Measurements from ENCODE around the gene HCN4. TPM values are rescaled to one million over a fixed set of nuclear protein-coding genes. Genes with fewer than 3 reads are reported as not detected.

The HCN4 gene
- total and polyA plus RNA-seq, 2 experiments from 2014 or later: 2.4 to 10.6 TPM

DNA sequence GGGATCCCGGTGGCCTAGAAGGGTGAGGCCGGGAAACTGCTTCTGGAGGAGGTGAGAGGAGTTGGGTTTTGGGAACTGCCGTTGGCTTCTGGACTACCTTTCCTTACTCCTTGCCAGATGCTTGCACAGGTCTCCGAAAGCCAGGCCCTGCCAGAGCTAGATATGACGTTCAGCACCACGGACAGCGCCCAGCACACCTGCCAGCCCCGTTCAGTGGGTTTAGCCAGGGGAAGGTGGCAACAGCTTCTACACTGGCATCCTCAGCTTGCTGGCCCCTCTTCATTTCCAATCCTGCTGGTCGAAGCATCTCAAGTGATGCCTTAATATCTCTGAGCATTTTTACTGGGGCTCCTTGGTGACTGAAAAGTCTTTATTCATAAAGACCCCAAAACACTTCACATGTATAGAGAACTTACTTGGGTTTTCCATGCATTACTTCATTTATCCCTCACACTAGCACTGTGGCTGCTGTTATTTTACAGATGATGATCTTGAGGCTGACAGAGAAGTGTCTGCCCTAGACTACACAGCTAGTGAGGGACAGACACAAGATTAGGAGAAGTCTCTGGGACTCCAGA lies 21.9 kb downstream of the HCN4 start:
- Histone ChIP-seq H3K27me3 (ENCODE audit: insufficient read depth) (no peaks in the 10 kb centered on the region), H3K36me3 (ENCODE audit: insufficient read depth) (0 out of 2 replicates have a peak, but pooled peaks cover 9% of the 10 kb centered on the region), H3K4me3 (no peak overlapping the region), H4K20me1 (replicated peaks; ENCODE audit: insufficient read depth) (peaks cover 33% of the 10 kb centered on the region), H3F3A (replicated peaks; ENCODE audit: low read depth) (no peaks in the 10 kb centered on the region), H3K79me2 (replicated peaks; ENCODE audit: insufficient read depth) (peaks cover 16% of the 10 kb centered on the region), H3K4me1 (ENCODE audit: insufficient read depth) (peaks cover 6% of the 10 kb centered on the region; the same call in 1 of the 2 replicates), H3K4me2 (no peak overlapping the region), H2AFZ (no peak overlapping the region), H3K9me2 (ENCODE audit: insufficient read depth) (0 out of 2 replicates have a peak, but pooled peaks cover 3% of the 10 kb centered on the region), H3K27ac (ENCODE audit: low read depth) (no peak overlapping the region)
- H3K27me3 Mint-ChIP-seq (ENCODE audit: insufficient read depth, low read depth, poor library complexity): peaks cover 2% of the 10 kb centered on the region
- DNase-seq (ENCODE audit: low spot score) (peak; percentile 93), ATAC-seq (peak; percentile 96)
- no peaks in the 10 kb centered on the region; the same call in 2 of the 3 replicates for H3K9me3 Mint-ChIP-seq
- no peak overlapping the region for H3K4me3 Mint-ChIP-seq
- peaks cover 18% of the 10 kb centered on the region for H3K4me1 Mint-ChIP-seq
- peaks cover 16% of the 10 kb centered on the region for H3K36me3 Mint-ChIP-seq (ENCODE audit: low read depth)
- TF ChIP-seq, protein P1, sequence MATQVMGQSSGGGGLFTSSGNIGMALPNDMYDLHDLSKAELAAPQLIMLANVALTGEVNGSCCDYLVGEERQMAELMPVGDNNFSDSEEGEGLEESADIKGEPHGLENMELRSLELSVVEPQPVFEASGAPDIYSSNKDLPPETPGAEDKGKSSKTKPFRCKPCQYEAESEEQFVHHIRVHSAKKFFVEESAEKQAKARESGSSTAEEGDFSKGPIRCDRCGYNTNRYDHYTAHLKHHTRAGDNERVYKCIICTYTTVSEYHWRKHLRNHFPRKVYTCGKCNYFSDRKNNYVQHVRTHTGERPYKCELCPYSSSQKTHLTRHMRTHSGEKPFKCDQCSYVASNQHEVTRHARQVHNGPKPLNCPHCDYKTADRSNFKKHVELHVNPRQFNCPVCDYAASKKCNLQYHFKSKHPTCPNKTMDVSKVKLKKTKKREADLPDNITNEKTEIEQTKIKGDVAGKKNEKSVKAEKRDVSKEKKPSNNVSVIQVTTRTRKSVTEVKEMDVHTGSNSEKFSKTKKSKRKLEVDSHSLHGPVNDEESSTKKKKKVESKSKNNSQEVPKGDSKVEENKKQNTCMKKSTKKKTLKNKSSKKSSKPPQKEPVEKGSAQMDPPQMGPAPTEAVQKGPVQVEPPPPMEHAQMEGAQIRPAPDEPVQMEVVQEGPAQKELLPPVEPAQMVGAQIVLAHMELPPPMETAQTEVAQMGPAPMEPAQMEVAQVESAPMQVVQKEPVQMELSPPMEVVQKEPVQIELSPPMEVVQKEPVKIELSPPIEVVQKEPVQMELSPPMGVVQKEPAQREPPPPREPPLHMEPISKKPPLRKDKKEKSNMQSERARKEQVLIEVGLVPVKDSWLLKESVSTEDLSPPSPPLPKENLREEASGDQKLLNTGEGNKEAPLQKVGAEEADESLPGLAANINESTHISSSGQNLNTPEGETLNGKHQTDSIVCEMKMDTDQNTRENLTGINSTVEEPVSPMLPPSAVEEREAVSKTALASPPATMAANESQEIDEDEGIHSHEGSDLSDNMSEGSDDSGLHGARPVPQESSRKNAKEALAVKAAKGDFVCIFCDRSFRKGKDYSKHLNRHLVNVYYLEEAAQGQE (IDR thresholded peaks at IDR 0.05; ENCODE audit: unreplicated experiment): peak; percentile 93
- TF ChIP-seq, protein P2, sequence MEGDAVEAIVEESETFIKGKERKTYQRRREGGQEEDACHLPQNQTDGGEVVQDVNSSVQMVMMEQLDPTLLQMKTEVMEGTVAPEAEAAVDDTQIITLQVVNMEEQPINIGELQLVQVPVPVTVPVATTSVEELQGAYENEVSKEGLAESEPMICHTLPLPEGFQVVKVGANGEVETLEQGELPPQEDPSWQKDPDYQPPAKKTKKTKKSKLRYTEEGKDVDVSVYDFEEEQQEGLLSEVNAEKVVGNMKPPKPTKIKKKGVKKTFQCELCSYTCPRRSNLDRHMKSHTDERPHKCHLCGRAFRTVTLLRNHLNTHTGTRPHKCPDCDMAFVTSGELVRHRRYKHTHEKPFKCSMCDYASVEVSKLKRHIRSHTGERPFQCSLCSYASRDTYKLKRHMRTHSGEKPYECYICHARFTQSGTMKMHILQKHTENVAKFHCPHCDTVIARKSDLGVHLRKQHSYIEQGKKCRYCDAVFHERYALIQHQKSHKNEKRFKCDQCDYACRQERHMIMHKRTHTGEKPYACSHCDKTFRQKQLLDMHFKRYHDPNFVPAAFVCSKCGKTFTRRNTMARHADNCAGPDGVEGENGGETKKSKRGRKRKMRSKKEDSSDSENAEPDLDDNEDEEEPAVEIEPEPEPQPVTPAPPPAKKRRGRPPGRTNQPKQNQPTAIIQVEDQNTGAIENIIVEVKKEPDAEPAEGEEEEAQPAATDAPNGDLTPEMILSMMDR (conservative IDR thresholded peaks at IDR 0.05; ENCODE audit: low read depth in 2 of 2): no peak
- no peak for TF ChIP-seq POLR2AphosphoS5 (IDR thresholded peaks at IDR 0.05; ENCODE audit: low read depth)
- TF ChIP-seq, protein P3, sequence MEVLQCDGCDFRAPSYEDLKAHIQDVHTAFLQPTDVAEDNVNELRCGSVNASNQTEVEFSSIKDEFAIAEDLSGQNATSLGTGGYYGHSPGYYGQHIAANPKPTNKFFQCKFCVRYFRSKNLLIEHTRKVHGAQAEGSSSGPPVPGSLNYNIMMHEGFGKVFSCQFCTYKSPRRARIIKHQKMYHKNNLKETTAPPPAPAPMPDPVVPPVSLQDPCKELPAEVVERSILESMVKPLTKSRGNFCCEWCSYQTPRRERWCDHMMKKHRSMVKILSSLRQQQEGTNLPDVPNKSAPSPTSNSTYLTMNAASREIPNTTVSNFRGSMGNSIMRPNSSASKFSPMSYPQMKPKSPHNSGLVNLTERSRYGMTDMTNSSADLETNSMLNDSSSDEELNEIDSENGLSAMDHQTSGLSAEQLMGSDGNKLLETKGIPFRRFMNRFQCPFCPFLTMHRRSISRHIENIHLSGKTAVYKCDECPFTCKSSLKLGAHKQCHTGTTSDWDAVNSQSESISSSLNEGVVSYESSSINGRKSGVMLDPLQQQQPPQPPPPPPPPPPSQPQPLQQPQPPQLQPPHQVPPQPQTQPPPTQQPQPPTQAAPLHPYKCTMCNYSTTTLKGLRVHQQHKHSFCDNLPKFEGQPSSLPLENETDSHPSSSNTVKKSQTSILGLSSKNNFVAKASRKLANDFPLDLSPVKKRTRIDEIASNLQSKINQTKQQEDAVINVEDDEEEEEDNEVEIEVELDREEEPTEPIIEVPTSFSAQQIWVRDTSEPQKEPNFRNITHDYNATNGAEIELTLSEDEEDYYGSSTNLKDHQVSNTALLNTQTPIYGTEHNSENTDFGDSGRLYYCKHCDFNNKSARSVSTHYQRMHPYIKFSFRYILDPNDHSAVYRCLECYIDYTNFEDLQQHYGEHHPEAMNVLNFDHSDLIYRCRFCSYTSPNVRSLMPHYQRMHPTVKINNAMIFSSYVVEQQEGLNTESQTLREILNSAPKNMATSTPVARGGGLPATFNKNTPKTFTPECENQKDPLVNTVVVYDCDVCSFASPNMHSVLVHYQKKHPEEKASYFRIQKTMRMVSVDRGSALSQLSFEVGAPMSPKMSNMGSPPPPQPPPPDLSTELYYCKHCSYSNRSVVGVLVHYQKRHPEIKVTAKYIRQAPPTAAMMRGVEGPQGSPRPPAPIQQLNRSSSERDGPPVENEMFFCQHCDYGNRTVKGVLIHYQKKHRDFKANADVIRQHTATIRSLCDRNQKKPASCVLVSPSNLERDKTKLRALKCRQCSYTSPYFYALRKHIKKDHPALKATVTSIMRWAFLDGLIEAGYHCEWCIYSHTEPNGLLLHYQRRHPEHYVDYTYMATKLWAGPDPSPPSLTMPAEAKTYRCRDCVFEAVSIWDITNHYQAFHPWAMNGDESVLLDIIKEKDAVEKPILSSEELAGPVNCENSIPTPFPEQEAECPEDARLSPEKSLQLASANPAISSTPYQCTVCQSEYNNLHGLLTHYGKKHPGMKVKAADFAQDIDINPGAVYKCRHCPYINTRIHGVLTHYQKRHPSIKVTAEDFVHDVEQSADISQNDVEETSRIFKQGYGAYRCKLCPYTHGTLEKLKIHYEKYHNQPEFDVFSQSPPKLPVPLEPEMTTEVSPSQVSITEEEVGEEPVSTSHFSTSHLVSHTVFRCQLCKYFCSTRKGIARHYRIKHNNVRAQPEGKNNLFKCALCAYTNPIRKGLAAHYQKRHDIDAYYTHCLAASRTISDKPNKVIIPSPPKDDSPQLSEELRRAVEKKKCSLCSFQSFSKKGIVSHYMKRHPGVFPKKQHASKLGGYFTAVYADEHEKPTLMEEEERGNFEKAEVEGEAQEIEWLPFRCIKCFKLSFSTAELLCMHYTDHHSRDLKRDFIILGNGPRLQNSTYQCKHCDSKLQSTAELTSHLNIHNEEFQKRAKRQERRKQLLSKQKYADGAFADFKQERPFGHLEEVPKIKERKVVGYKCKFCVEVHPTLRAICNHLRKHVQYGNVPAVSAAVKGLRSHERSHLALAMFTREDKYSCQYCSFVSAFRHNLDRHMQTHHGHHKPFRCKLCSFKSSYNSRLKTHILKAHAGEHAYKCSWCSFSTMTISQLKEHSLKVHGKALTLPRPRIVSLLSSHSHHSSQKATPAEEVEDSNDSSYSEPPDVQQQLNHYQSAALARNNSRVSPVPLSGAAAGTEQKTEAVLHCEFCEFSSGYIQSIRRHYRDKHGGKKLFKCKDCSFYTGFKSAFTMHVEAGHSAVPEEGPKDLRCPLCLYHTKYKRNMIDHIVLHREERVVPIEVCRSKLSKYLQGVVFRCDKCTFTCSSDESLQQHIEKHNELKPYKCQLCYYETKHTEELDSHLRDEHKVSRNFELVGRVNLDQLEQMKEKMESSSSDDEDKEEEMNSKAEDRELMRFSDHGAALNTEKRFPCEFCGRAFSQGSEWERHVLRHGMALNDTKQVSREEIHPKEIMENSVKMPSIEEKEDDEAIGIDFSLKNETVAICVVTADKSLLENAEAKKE (CRISPR knock-in tag; IDR thresholded peaks at IDR 0.05): no peak
- TF ChIP-seq EZH2 (IDR thresholded peaks at IDR 0.05; ENCODE audit: low read depth, unreplicated experiment): no peak
- TF ChIP-seq STAT1 (IDR thresholded peaks at IDR 0.05; ENCODE audit: unreplicated experiment): no peak
- no peak for TF ChIP-seq EZH2phosphoT487 (IDR thresholded peaks at IDR 0.05; ENCODE audit: unreplicated experiment)
- TF ChIP-seq ZNF114 (CRISPR knock-in tag; IDR thresholded peaks at IDR 0.05): no peak
- TF ChIP-seq JUNB (IDR thresholded peaks at IDR 0.05; ENCODE audit: unreplicated experiment): no peak
- no peak for TF ChIP-seq NANOG (IDR thresholded peaks at IDR 0.05; ENCODE audit: borderline replicate concordance)
- TF ChIP-seq ZNF331 (CRISPR knock-in tag; IDR thresholded peaks at IDR 0.05; ENCODE audit: low read depth): no peak
- peak; percentile 25; the same call in 1 of the 2 replicates for TF ChIP-seq CREB1 (CRISPR knock-in tag; IDR thresholded peaks at IDR 0.05; ENCODE audit: low read depth)
- H3K27ac Mint-ChIP-seq: no peak overlapping the region

Measured in GM23338 (cell line).